Measurements from ENCODE around the gene GSG1.

GSG1 gene

GRCh38 chr12:13090054-13090453 lies 13.4 kb downstream of the GSG1 start:
- no peak overlapping the region for H2AFZ ChIP-seq
- no peaks in the 10 kb centered on the region for H3K36me3 ChIP-seq (ENCODE audit: control insufficient read depth, insufficient read depth, low read length)
- no peaks in the 10 kb centered on the region for H3K9me3 ChIP-seq (ENCODE audit: control insufficient read depth, low read length)
- TF ChIP-seq CTCF (IDR thresholded peaks at IDR 0.05): no peak
- H3K4me3 ChIP-seq (ENCODE audit: low read depth, low read length): no peak overlapping the region
- H3K4me2 ChIP-seq (ENCODE audit: low read length): no peak overlapping the region
- no peaks in the 10 kb centered on the region for H3K27me3 ChIP-seq (ENCODE audit: control insufficient read depth, insufficient read depth, low read length)
- H3K4me1 ChIP-seq: no peaks in the 10 kb centered on the region
- H3K9ac ChIP-seq: no peak overlapping the region
- no peaks in the 10 kb centered on the region for H3K79me2 ChIP-seq
- no peak overlapping the region for H3K27ac ChIP-seq

- Histone ChIP-seq H3K4me3 (ENCODE audit: low read depth, low read length) (no peak overlapping the region), H3K4me2 (ENCODE audit: low read length) (no peak overlapping the region), H3K79me2 (no peaks in the 10 kb centered on the region), H3K4me1 (no peaks in the 10 kb centered on the region), H3K9ac (no peak overlapping the region), H3K9me3 (ENCODE audit: control insufficient read depth, low read length) (no peaks in the 10 kb centered on the region), H3K36me3 (ENCODE audit: control insufficient read depth, insufficient read depth, low read length) (no peaks in the 10 kb centered on the region), H3K27me3 (ENCODE audit: control insufficient read depth, insufficient read depth, low read length) (no peaks in the 10 kb centered on the region), H3K27ac (no peak overlapping the region), H2AFZ (no peak overlapping the region)
- no peak for TF ChIP-seq CTCF (IDR thresholded peaks at IDR 0.05)
Measured at GRCh38 chr12:13088496-13088895, 15.0 kb downstream of the GSG1 start.

- H3K79me2 ChIP-seq: no peaks in the 10 kb centered on the region
- H2AFZ ChIP-seq: no peak overlapping the region
- H3K4me3 ChIP-seq (ENCODE audit: low read depth, low read length): no peak overlapping the region
- H3K27me3 ChIP-seq (ENCODE audit: control insufficient read depth, insufficient read depth, low read length): no peaks in the 10 kb centered on the region
- no peak for TF ChIP-seq CTCF (IDR thresholded peaks at IDR 0.05)
- no peak overlapping the region for H3K4me2 ChIP-seq (ENCODE audit: low read length)
- H3K9ac ChIP-seq: no peak overlapping the region
- H3K27ac ChIP-seq: no peak overlapping the region
- no peaks in the 10 kb centered on the region for H3K36me3 ChIP-seq (ENCODE audit: control insufficient read depth, insufficient read depth, low read length)
- H3K9me3 ChIP-seq (ENCODE audit: control insufficient read depth, low read length): no peaks in the 10 kb centered on the region
- H3K4me1 ChIP-seq: no peaks in the 10 kb centered on the region
Measured at GRCh38 chr12:13087766-13088165, 15.7 kb downstream of the GSG1 start.

- no peaks in the 10 kb centered on the region for H3K79me2 ChIP-seq
- H3K27me3 ChIP-seq (ENCODE audit: control insufficient read depth, insufficient read depth, low read length): no peaks in the 10 kb centered on the region
- TF ChIP-seq CTCF (IDR thresholded peaks at IDR 0.05): no peak
- H3K4me3 ChIP-seq (ENCODE audit: low read depth, low read length): no peak overlapping the region
- H3K36me3 ChIP-seq (ENCODE audit: control insufficient read depth, insufficient read depth, low read length): no peaks in the 10 kb centered on the region
- no peak overlapping the region for H3K27ac ChIP-seq
- no peak overlapping the region for H2AFZ ChIP-seq
- H3K9me3 ChIP-seq (ENCODE audit: control insufficient read depth, low read length): no peaks in the 10 kb centered on the region
- H3K9ac ChIP-seq: no peak overlapping the region
- no peak overlapping the region for H3K4me2 ChIP-seq (ENCODE audit: low read length)
- H3K4me1 ChIP-seq: no peaks in the 10 kb centered on the region
Measured at GRCh38 chr12:13085968-13086686, 17.3 kb downstream of the GSG1 start.

Data from parathyroid adenoma (tissue), 2 donors.